ENCODE measurements around the gene MCCC2. TPM values are rescaled to one million over a fixed set of nuclear protein-coding genes. Genes with fewer than 3 reads are reported as not detected.

The MCCC2 gene
- total and polyA plus RNA-seq, 2 of the 13 experiments (the other 11 are each of a cell fraction or from before 2014, with no cell fraction given) = 44.8 to 83.6 TPM

- no peak for TF ChIP-seq DMTF1 (CRISPR knock-in tag; IDR thresholded peaks at IDR 0.05)
- no peak for TF ChIP-seq ZBTB33 (CRISPR knock-in tag; IDR thresholded peaks at IDR 0.05)
- no peak for TF ChIP-seq ZNF367 (CRISPR knock-in tag; IDR thresholded peaks at IDR 0.05; ENCODE audit: borderline replicate concordance)
- TF ChIP-seq, protein P1, sequence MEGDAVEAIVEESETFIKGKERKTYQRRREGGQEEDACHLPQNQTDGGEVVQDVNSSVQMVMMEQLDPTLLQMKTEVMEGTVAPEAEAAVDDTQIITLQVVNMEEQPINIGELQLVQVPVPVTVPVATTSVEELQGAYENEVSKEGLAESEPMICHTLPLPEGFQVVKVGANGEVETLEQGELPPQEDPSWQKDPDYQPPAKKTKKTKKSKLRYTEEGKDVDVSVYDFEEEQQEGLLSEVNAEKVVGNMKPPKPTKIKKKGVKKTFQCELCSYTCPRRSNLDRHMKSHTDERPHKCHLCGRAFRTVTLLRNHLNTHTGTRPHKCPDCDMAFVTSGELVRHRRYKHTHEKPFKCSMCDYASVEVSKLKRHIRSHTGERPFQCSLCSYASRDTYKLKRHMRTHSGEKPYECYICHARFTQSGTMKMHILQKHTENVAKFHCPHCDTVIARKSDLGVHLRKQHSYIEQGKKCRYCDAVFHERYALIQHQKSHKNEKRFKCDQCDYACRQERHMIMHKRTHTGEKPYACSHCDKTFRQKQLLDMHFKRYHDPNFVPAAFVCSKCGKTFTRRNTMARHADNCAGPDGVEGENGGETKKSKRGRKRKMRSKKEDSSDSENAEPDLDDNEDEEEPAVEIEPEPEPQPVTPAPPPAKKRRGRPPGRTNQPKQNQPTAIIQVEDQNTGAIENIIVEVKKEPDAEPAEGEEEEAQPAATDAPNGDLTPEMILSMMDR (CRISPR knock-in tag; IDR thresholded peaks at IDR 0.05) = no peak
- no peak for TF ChIP-seq ZBTB8A (CRISPR knock-in tag; IDR thresholded peaks at IDR 0.05; ENCODE audit: borderline replicate concordance, low read depth)
Measured at GRCh38 chr5:71699233-71699632, 112.1 kb downstream of the MCCC2 start (continued).

GRCh38 chr5:71699751-71700150 is 112.6 kb downstream of the MCCC2 start:
- Histone ChIP-seq H3K36me3 (replicated peaks in 1 of 2; ENCODE audit: control insufficient read depth in 1 of 2, insufficient read depth in 2 of 2, low read length in 2 of 2) (no peaks in the 10 kb centered on the region), H3K9ac (ENCODE audit: insufficient read depth, low read depth, low read length) (no peak overlapping the region), H3K4me3 (replicated peaks in 1 of 3; ENCODE audit: insufficient read depth in 1 of 3, low read depth in 2 of 3, low read length in 3 of 3) (no peak overlapping the region), H3K4me1 (ENCODE audit: insufficient read depth, low read length) (peaks cover 26% of the 10 kb centered on the region), H4K20me1 (ENCODE audit: insufficient read depth, low read length) (no peaks in the 10 kb centered on the region), H3K9me3 (ENCODE audit: low read length) (no peaks in the 10 kb centered on the region), H3K27ac (ENCODE audit: extremely low read length, insufficient read depth, low read length) (no peak overlapping the region), H3K79me2 (ENCODE audit: insufficient read depth, low read length) (no peaks in the 10 kb centered on the region), H3K27me3 (ENCODE audit: control insufficient read depth in 1 of 2, insufficient read depth in 2 of 2, low read length in 2 of 2) (peaks cover 0 to 2% of the 10 kb centered on the region in 2 experiments; a peak in 2 of 5 replicates), H2AFZ (ENCODE audit: low read length) (no peak overlapping the region), H3K4me2 (ENCODE audit: low read depth, low read length) (no peak overlapping the region)
- intact Hi-C loops (cut with micrococcal nuclease; ENCODE audit: unreplicated experiment) (loop anchor here (5.0 kb wide), 1 partner anchor 37 kb away; no protein-coding TSS in a partner anchor), in situ Hi-C loops (cut with HindIII; ENCODE audit: extremely low pct_ligation_motif_present, low pct_unique_long_range_greater_than_20kb) (no loop called here)
- ChIA-PET CTCF (ENCODE audit: low intra/inter-chr PET ratio, low total read pairs) (no interaction called here), POLR2A (no interaction called here)
- no TSS peak for BruUV-seq (replicated peaks)
- DNase-seq (ENCODE audit: low spot score) (no peak), ATAC-seq (no peak), FAIRE-seq (no peak)
- TF ChIP-seq SALL2 (CRISPR knock-in tag; IDR thresholded peaks at IDR 0.05) (no peak), SALL1 (CRISPR knock-in tag; IDR thresholded peaks at IDR 0.05) (no peak), ZNF138 (CRISPR knock-in tag; IDR thresholded peaks at IDR 0.05; ENCODE audit: low read depth) (no peak)
- 64% methylated on average over 2 of the region's 2 CpGs for WGBS (ENCODE audit: low lambda C conversion rate)

All from HepG2 (cell line).